OCI-LY3 (cell line): ENCODE measurements around the gene MED8.

Experiments
- CTCF ChIP-seq: fragments of 200-600, 300-600 bp; sonication (generic); IDR thresholded peaks from 2 replicates; pipeline ENCODE4 v1.5.1; 2014; ENCODE audit warnings: antibody characterized with exemption, low read length, low read depth
- EZH2phosphoT487 ChIP-seq: fragments of 200-600 bp; shearing (Covaris generic); IDR thresholded peaks from 2 replicates; pipeline ENCODE4 v1.6.1; 2018; ENCODE audit warnings: antibody characterized with exemption, mixed run types, low read depth

GRCh38 chr1:43359696-43360095 lies 29.9 kb downstream of the MED8 start:
- TF ChIP-seq CTCF: no peak
- TF ChIP-seq EZH2phosphoT487: no peak
